Jurkat, Clone E6-1 (cell line): ENCODE data around the gene UNC5B.

ENCODE experiments used
- DNase-seq: peaks from one replicate; pipeline ENCODE4 v3.0.0-alpha.2; 2011; ENCODE audit warnings: low read depth, low spot score
- H3K4me3 ChIP-seq: 2 replicates; pipeline ENCODE4 v1.5.1; 2011; ENCODE audit warnings: mild to moderate bottlenecking, low read length, control low read depth, moderate library complexity

The UNC5B gene

DNA sequence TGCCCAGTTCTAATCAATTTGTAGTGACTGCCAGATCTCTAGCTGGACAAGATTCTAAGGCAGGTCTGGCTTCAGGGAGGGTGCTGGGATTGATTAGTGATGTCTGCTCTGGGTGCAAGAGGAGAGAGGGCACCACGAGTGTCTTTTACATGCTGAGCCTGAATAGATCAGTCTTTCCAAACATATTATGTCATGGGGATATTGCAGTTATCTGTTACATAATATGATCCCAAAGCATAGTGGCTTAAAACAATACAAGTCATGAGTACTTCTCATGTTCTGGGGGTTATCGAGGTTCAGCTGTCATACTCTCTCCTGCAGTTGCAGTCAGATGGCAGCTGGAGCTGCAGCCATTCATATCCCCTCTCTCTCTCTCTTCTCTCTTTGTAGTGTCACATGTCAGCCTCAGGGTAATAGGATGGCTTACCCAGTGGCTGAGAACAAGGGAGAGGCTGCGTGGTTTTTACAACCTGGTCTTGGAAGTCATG lies 132.7 kb downstream of the UNC5B start:
- no peak overlapping the region for H3K4me3 ChIP-seq
- DNase-seq, result peak; percentile 26

DNA sequence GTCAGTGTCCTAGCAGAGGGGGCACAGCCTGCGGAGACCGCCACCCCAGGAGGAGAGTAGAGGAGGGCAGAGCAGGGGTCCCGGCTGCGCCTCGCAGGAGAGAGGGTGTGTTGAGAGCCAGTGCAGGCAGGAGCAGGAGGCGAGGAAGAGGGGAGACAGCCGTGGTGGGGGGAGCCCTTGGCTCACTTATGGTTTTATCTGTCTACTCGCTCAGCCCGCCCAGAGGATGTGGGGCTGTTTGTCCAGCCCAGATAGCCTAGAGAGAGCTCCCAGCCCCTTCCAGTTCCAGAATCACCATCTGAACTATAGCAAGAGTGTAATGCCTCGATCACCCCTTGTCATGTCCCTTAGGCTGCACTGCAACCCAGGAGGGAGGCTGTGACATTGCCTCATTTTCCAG lies 133.3 kb downstream of the UNC5B start:
- DNase-seq, result no peak
- H3K4me3 ChIP-seq, result no peak overlapping the region

DNA sequence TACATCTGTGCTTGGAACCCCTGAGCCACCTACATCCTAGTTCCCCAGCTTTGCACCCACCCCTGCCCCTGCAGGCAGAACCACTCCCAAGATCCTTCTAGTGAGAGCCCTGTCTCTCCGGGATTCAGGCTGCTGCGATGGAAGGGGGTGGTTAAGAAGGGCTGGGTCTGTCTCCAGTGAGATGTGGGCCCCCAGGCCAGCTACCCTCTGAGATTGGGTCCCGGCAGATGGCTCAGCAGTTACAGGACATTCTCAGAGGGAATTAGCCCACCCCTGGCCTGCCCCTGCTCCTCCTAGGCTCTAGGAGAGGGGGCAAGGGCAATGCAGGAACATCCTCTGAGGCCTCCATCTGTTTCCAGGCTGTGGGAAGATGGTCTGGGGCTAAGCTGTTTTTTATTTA lies 134.4 kb downstream of the UNC5B start:
- no peak overlapping the region for H3K4me3 ChIP-seq
- no peak for DNase-seq

DNA sequence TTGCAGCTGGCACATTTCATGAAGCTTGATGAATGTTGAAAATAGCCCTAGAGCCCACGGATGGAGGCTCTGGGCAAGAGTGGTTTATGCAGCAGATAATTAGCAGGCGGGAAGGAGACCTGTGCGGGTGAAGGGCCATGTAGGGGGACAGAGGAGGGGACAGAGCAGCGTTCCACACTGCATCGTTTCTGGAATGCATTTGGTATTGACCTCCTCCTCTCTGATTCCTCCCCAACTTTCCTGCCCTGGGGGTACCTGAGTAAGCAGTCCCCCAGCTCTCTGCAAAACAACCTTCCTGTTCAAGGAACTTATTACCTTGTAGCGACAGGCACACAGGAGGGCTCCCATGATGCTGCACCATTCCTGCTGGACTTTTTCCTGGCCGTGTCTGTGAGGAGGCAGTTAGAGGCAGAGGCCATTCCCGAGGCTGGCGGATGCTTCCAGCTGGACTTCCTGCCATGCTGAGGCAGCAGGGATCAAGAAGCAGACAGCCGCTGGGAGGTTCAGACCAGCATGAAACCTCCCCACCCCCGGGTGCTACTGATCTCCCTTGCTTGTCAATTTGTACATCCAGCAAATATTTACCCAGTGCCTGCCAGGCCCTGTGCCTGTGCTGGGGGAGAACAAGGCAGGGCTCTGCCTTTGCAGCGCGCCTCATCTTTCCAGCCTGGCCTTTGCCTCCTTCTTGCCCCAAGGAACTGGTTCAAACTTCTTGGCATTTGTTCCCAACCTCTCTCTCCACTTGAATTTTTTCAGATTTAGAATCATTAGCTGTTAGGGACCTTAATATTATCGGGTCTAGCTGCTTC lies 135.4 kb downstream of the UNC5B start:
- DNase-seq, result no peak
- H3K4me3 ChIP-seq, result no peak overlapping the region

DNA sequence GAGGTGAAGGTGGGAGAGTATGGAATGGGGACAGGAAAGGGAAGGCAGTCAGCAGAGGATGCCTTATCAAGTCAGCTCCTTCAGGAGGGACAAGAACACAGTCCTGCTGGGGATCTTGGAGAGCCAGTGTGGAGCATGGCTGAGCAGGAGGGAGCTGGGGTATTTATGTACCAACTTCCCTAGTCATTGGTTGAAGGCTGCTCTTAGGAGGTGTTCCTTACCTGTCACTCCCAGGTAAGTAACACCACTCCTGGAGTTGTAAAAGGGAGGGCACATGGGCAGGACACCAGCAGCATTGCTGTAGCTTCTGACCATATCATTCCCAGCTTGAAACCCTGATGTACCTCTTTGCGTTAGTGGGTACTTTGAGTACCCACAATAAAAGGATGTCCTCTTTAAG lies 136.5 kb downstream of the UNC5B start:
- no peak for DNase-seq
- H3K4me3 ChIP-seq, result no peak overlapping the region

DNA sequence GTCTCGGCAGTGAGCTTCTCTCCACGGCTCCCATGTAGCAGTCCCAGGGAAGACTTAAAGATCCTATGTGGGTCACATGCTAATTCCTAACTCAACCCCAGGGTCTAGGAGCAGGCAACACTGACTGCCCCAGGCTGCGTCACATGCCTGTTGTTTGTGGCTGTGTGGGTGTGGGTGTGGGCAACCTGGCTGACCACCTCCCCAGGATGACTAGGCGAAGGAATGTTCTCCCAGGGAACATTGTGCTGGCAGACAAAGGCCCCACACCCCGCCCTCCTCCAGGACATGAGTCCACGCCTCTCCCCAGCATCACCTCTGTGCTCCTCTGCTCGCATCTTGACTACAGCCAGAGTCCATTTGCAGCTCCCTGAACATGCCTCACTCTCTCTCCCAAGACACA lies 137.0 kb downstream of the UNC5B start:
- no peak overlapping the region for H3K4me3 ChIP-seq
- DNase-seq, result no peak

DNA sequence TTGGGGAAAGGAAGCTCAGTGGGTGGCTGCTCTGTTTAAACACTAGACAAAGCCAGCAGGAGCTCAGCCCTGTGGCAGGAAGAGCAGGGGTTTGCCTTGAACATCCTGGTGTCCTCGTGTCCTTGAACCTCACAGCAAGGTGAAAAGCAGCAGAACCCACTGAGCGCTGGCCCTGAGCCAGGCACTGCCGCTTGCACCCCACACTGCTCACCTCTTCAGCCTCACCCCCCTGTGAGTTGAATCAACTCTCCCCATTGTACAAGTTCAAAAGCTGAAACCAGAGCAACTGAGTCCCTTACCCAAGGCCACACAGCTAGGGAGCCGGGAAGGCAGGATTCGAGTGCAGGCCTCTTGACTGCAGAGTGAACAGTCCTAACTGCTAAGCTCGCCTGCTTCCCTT lies 138.7 kb downstream of the UNC5B start:
- peak; percentile 61 for DNase-seq
- no peak overlapping the region for H3K4me3 ChIP-seq

DNA sequence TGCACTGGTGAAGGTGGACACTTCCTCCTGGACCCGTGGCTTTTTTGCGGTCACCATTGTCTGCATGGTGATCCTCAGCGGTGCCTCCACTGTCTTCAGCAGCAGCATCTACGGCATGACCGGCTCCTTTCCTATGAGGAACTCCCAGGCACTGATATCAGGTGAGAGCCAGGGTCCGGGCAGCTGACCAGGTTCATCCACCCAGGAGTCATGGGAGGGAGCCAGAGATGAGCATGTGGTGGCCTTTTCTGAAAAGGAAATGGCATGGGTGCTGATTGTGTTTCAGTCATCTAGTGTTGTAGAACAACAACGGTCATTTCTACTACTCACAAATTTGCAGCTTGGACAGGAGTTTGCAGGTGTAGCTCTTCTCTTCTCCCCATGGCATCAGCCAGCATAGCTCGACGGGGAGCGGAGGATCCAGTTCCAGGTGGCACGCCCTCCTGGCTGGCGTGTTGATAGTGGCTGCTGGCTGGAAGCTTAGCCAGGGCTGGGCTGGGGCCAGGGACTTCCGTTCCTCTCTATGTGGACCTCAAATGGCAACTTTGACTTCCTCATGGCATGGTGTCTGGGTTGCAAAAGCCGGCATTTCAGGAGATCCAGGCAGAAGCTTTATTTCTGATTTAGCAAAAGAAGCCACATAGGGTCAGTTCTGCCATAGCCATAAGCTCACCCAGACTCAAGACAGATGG lies 139.4 kb downstream of the UNC5B start:
- H3K4me3 ChIP-seq, result no peak overlapping the region
- no peak for DNase-seq
